Measurements from ENCODE around the gene ZNF804A.

DNA sequence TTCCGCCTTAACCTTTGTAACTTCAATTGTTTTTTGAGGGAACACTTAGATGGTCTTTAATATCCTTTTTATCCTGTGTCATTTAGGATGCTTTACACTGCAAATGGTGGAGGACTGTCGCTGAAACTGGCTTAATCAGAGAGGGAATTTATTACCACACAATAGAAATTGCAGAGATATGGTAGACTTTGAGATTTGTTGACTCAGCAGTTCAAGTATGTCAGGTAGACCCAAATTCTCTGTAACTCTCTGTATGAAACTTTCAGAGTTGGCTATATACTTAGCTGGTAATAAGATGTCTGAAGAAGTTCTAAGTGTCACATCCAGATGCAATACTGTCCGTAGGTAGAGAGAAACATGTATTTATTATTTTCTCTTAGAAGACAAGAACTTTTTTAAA is 100.1 kb downstream of the ZNF804A start:
- TF ChIP-seq, protein P1, sequence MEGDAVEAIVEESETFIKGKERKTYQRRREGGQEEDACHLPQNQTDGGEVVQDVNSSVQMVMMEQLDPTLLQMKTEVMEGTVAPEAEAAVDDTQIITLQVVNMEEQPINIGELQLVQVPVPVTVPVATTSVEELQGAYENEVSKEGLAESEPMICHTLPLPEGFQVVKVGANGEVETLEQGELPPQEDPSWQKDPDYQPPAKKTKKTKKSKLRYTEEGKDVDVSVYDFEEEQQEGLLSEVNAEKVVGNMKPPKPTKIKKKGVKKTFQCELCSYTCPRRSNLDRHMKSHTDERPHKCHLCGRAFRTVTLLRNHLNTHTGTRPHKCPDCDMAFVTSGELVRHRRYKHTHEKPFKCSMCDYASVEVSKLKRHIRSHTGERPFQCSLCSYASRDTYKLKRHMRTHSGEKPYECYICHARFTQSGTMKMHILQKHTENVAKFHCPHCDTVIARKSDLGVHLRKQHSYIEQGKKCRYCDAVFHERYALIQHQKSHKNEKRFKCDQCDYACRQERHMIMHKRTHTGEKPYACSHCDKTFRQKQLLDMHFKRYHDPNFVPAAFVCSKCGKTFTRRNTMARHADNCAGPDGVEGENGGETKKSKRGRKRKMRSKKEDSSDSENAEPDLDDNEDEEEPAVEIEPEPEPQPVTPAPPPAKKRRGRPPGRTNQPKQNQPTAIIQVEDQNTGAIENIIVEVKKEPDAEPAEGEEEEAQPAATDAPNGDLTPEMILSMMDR (IDR thresholded peaks at IDR 0.05; ENCODE audit: borderline replicate concordance, extremely low read depth, low read length, poor library complexity, severe bottlenecking), result no peak
- TF ChIP-seq EZH2 (IDR thresholded peaks at IDR 0.05; ENCODE audit: borderline replicate concordance, low read depth, low read length, severe bottlenecking), result no peak
